Astrocyte (in vitro differentiated cells and primary cell): ENCODE data around the gene BEST1. TPM values are rescaled to one million over a fixed set of nuclear protein-coding genes. Genes with fewer than 3 reads are reported as not detected.

Source experiments
- DNase-seq: peaks from one replicate; pipeline ENCODE4 v3.0.0-alpha.2; 2010; ENCODE audit warnings: low read depth
- FAIRE-seq: peaks from 2 replicates; lab custom pipeline; 2011; peaks lifted over from hg19 to GRCh38; lab: Jason Lieb, UNC
- H2AFZ ChIP-seq: 2 replicates; pipeline ENCODE4 v1.6.0; 2012; ENCODE audit warnings: low read depth, low read length, inconsistent platforms
- H3K27ac ChIP-seq: 2 replicates; pipeline ENCODE4 v1.5.1; 2011; ENCODE audit warnings: low read depth, low read length, inconsistent platforms
- H3K27me3 ChIP-seq: 2 replicates; pipeline ENCODE4 v1.6.0; 2011; ENCODE audit warnings: low read length, inconsistent platforms; ENCODE audit not compliant: insufficient read depth
- H3K36me3 ChIP-seq: 2 replicates; pipeline ENCODE4 v1.5.1; 2011; ENCODE audit warnings: low read length, inconsistent platforms; ENCODE audit not compliant: insufficient read depth
- H3K4me1 ChIP-seq: 2 replicates; pipeline ENCODE4 v1.5.1; 2011; ENCODE audit warnings: low read length, inconsistent platforms; ENCODE audit not compliant: insufficient read depth
- H3K4me2 ChIP-seq: 2 replicates; pipeline ENCODE4 v1.6.0; 2012; ENCODE audit warnings: low read length, inconsistent platforms
- H3K4me3 ChIP-seq: 2 replicates; pipeline ENCODE4 v1.5.1; 2011; ENCODE audit warnings: low read depth, mild to moderate bottlenecking, low read length, inconsistent platforms; ENCODE audit not compliant: insufficient read depth
- H3K79me2 ChIP-seq: 2 replicates; pipeline ENCODE4 v1.6.0; 2012; ENCODE audit warnings: mild to moderate bottlenecking, low read length, inconsistent platforms; ENCODE audit not compliant: insufficient read depth
- H3K9ac ChIP-seq: 2 replicates; pipeline ENCODE4 v1.6.0; 2012; ENCODE audit warnings: mild to moderate bottlenecking, low read length, inconsistent platforms
- H3K9me3 ChIP-seq: 2 replicates; pipeline ENCODE4 v1.5.1; 2012; ENCODE audit warnings: low read depth, mild to moderate bottlenecking, low read length, inconsistent platforms; ENCODE audit not compliant: insufficient read depth
- H4K20me1 ChIP-seq: 2 replicates; pipeline ENCODE4 v1.6.0; 2012; ENCODE audit warnings: low read length, inconsistent platforms; ENCODE audit not compliant: insufficient read depth
- H3K27ac Mint-ChIP-seq: one replicate; pipeline ENCODE4 v1.8.0; 2021; ENCODE audit warnings: mild to moderate bottlenecking, mixed read lengths; ENCODE audit not compliant: unreplicated experiment
- H3K27me3 Mint-ChIP-seq: one replicate; pipeline ENCODE4 v1.8.0; 2021; ENCODE audit warnings: low read depth, mixed read lengths; ENCODE audit not compliant: unreplicated experiment
- H3K36me3 Mint-ChIP-seq: one replicate; pipeline ENCODE4 v1.8.0; 2021; ENCODE audit warnings: low read depth, mixed read lengths; ENCODE audit not compliant: unreplicated experiment
- H3K4me1 Mint-ChIP-seq: one replicate; pipeline ENCODE4 v1.8.0; 2021; ENCODE audit warnings: low read depth, mixed read lengths; ENCODE audit not compliant: unreplicated experiment
- H3K4me3 Mint-ChIP-seq: one replicate; pipeline ENCODE4 v1.8.0; 2021; ENCODE audit warnings: mild to moderate bottlenecking, moderate library complexity, mixed read lengths; ENCODE audit not compliant: unreplicated experiment
- H3K9me3 Mint-ChIP-seq: one replicate; pipeline ENCODE4 v1.8.0; 2021; ENCODE audit warnings: mild to moderate bottlenecking, mixed read lengths; ENCODE audit not compliant: unreplicated experiment
- EZH2 ChIP-seq: IDR thresholded peaks from 2 replicates; pipeline ENCODE4 v1.6.1; 2012; ENCODE audit warnings: mild to moderate bottlenecking, low read length, inconsistent platforms; ENCODE audit not compliant: insufficient read depth
- total RNA-seq: library from RNA; stranded (reverse); gene quantifications from 2 replicates; pipeline ENCODE4 v1.2.1, GENCODE V29; 2021
- TF ChIP-seq, protein P1 (sequence below): IDR thresholded peaks from 2 replicates; pipeline ENCODE4 v1.5.1; 2011; ENCODE audit warnings: low read depth, mild to moderate bottlenecking, inconsistent platforms, low read length, moderate library complexity; ENCODE audit not compliant: insufficient read depth

BEST1 gene
- total RNA-seq, 1 donor from 2014 or later, result 0.66 TPM

DNA sequence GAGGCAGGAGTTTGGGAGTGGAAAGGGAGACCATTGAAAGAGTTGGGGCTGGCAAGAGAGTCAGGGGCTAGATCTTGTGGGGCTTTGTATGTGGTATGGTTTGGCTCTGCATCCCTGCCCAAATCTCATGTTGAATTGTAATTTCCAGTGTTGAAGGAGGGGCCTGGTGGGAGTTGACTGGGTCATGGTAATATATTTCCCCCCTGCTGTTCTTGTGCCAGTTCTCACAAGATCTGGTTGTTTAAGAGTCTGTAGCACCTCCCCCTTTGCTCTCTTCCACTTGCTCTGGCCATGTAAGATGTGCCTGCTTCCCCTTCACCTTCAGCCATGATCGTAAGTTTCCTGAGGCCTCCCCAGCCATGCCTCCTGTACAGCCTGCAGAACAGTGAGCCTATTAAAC lies 22.6 kb upstream of the BEST1 start:
- Histone ChIP-seq H3K4me3 (no peak overlapping the region), H3K27ac (no peak overlapping the region), H3K79me2 (no peaks in the 10 kb centered on the region), H3K9me3 (no peaks in the 10 kb centered on the region), H3K4me1 (peaks cover 13% of the 10 kb centered on the region), H3K27me3 (peaks cover 4% of the 10 kb centered on the region), H2AFZ (no peak overlapping the region), H3K4me2 (no peak overlapping the region), H3K36me3 (no peaks in the 10 kb centered on the region), H3K9ac (no peak overlapping the region), H4K20me1 (no peaks in the 10 kb centered on the region)
- peaks cover 31% of the 10 kb centered on the region for H3K27me3 Mint-ChIP-seq
- TF ChIP-seq, protein P1, sequence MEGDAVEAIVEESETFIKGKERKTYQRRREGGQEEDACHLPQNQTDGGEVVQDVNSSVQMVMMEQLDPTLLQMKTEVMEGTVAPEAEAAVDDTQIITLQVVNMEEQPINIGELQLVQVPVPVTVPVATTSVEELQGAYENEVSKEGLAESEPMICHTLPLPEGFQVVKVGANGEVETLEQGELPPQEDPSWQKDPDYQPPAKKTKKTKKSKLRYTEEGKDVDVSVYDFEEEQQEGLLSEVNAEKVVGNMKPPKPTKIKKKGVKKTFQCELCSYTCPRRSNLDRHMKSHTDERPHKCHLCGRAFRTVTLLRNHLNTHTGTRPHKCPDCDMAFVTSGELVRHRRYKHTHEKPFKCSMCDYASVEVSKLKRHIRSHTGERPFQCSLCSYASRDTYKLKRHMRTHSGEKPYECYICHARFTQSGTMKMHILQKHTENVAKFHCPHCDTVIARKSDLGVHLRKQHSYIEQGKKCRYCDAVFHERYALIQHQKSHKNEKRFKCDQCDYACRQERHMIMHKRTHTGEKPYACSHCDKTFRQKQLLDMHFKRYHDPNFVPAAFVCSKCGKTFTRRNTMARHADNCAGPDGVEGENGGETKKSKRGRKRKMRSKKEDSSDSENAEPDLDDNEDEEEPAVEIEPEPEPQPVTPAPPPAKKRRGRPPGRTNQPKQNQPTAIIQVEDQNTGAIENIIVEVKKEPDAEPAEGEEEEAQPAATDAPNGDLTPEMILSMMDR, result no peak
- TF ChIP-seq EZH2, result no peak
- FAIRE-seq (no peak), DNase-seq (no peak)
- peaks cover 2% of the 10 kb centered on the region for H3K9me3 Mint-ChIP-seq
- no peak overlapping the region for H3K27ac Mint-ChIP-seq
- no peak overlapping the region for H3K4me3 Mint-ChIP-seq
- no peaks in the 10 kb centered on the region for H3K36me3 Mint-ChIP-seq
- H3K4me1 Mint-ChIP-seq, result peaks cover 9% of the 10 kb centered on the region

DNA sequence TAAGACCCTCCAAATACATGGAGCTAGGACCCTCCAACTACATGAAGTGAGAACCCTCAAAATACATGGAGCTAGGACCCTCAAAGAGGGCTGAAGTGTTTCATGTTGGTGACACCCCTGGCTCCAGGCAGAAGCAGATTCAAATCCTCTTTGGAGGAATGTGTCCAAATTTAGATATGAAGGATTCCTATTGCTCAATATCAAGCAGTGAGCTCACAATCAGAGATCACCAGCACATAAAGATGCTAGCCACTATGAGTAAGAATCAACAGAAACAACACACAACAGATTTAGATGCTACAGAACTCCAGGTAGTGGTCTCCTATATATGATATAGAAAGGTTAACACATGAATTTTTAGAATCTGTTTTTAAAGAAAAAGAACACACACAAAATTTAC lies 21.5 kb upstream of the BEST1 start:
- Mint-ChIP-seq H3K9me3 (peaks cover 10% of the 10 kb centered on the region), H3K4me1 (peaks cover under 1% of the 10 kb centered on the region), H3K27ac (no peak overlapping the region), H3K4me3 (no peak overlapping the region), H3K36me3 (no peaks in the 10 kb centered on the region), H3K27me3 (peaks cover 28% of the 10 kb centered on the region)
- no peaks in the 10 kb centered on the region for H4K20me1 ChIP-seq
- no peaks in the 10 kb centered on the region for H3K36me3 ChIP-seq
- DNase-seq (no peak), FAIRE-seq (no peak)
- no peak overlapping the region for H3K4me3 ChIP-seq
- no peak overlapping the region for H3K9ac ChIP-seq
- peaks cover 3% of the 10 kb centered on the region for H3K4me1 ChIP-seq
- no peaks in the 10 kb centered on the region for H3K79me2 ChIP-seq
- H2AFZ ChIP-seq, result no peak overlapping the region
- H3K27me3 ChIP-seq, result peaks cover 4% of the 10 kb centered on the region
- no peak overlapping the region for H3K27ac ChIP-seq
- TF ChIP-seq EZH2, result no peak
- TF ChIP-seq, protein P1, result no peak
- no peaks in the 10 kb centered on the region for H3K9me3 ChIP-seq
- no peak overlapping the region for H3K4me2 ChIP-seq

- no peaks in the 10 kb centered on the region for H3K4me1 ChIP-seq
- H3K4me3 ChIP-seq, result no peak overlapping the region
- H3K27me3 ChIP-seq, result peaks cover 4% of the 10 kb centered on the region
- FAIRE-seq (no peak), DNase-seq (no peak)
- no peaks in the 10 kb centered on the region for H3K79me2 ChIP-seq
- no peaks in the 10 kb centered on the region for H4K20me1 ChIP-seq
- no peak for TF ChIP-seq EZH2
- TF ChIP-seq, protein P1, result no peak
- no peaks in the 10 kb centered on the region for H3K36me3 ChIP-seq
- H3K9ac ChIP-seq, result no peak overlapping the region
- H3K4me2 ChIP-seq, result no peak overlapping the region
- Mint-ChIP-seq H3K4me1 (no peaks in the 10 kb centered on the region), H3K27me3 (peaks cover 17% of the 10 kb centered on the region), H3K4me3 (no peak overlapping the region), H3K36me3 (no peaks in the 10 kb centered on the region), H3K27ac (no peak overlapping the region), H3K9me3 (peaks cover 12% of the 10 kb centered on the region)
- no peak overlapping the region for H3K27ac ChIP-seq
- no peaks in the 10 kb centered on the region for H3K9me3 ChIP-seq
- H2AFZ ChIP-seq, result no peak overlapping the region
These were observed 19.2 kb upstream of the BEST1 start for GRCh38 chr11:61930933-61931332.
